Measurements from ENCODE around the gene ALKBH7. TPM values are rescaled to one million over a fixed set of nuclear protein-coding genes. Genes with fewer than 3 reads are reported as not detected.
A peak's percentile ranks its signal among the peaks of the same experiment; 100 is the strongest.

The ALKBH7 gene
- total RNA-seq, 1 donor from 2014 or later, result 77.1 TPM

DNA sequence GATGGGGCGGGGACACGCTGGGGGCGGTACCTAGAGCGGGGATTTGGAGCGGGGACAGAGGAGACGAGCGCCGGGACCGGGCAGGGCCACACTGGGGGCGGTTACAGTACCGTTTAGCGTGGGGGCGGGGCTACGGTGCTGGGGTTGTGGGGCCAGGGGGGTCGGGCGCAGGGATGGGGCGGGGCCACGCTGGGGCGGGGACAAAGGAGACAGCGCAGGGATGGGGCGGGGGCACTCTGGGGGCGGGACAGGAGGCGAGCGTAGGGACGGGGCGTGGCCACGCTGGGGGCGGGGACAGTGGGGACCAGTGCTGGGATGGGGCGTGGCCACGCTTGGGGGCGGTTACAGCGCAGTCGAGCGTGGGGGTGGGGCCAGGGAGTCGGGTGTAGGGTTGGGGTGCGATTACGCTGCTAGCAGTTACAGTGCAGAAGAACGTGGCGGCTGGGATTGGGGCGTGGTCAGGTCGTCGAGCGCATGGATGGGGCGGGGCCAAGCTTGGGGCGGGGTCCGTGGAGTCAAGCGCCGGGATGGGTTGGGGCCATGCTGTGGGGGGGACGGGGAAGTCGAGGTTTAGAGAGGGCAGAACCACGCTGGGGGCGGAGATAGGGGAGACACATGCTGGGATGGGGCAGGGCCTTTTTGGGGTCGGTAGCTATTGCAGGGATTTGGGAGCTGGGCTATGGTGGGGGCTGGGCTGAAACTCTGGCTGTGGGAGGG is 660 bp downstream of the ALKBH7 start:
- Histone ChIP-seq H3K27ac (peak overlapping the region; percentile 97), H3K4me1 (peaks cover 19% of the 10 kb centered on the region), H3K4me3 (peak overlapping the region; percentile 75 to 85), H3K9me3 (no peaks in the 10 kb centered on the region), H3K27me3 (no peaks in the 10 kb centered on the region), H3K36me3 (peaks cover 0 to 7% of the 10 kb centered on the region in 2 donors)
- intact Hi-C loops (cut with DNase I), result no loop called here
- peak in 1 of 2 donors; percentile 98 for DNase-seq (ENCODE audit: extremely low spot score in 2 of 2)
- no peak for TF ChIP-seq POLR2A (IDR thresholded peaks at IDR 0.05)
- TF ChIP-seq POLR2AphosphoS5 (IDR thresholded peaks at IDR 0.05; ENCODE audit: insufficient read depth in 1 of 2, low read depth in 1 of 2), result no peak
- TF ChIP-seq, protein P1, sequence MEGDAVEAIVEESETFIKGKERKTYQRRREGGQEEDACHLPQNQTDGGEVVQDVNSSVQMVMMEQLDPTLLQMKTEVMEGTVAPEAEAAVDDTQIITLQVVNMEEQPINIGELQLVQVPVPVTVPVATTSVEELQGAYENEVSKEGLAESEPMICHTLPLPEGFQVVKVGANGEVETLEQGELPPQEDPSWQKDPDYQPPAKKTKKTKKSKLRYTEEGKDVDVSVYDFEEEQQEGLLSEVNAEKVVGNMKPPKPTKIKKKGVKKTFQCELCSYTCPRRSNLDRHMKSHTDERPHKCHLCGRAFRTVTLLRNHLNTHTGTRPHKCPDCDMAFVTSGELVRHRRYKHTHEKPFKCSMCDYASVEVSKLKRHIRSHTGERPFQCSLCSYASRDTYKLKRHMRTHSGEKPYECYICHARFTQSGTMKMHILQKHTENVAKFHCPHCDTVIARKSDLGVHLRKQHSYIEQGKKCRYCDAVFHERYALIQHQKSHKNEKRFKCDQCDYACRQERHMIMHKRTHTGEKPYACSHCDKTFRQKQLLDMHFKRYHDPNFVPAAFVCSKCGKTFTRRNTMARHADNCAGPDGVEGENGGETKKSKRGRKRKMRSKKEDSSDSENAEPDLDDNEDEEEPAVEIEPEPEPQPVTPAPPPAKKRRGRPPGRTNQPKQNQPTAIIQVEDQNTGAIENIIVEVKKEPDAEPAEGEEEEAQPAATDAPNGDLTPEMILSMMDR (IDR thresholded peaks at IDR 0.05), result no peak

DNA sequence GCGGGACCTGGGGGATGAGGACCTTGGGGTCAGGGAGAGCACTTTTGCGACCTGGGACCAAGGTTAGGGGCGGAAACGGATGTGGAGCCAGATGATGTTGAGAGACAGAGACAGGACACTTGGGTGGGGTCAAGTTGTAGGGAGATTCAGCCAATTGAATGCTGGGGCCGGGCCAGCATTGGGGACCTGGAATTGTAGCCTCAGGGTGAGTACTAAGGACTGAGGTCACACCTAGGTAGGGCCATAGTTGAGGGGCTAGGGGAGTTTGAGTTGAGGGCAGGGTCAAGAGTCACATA is 1.2 kb downstream of the ALKBH7 start:
- TF ChIP-seq POLR2AphosphoS5 (IDR thresholded peaks at IDR 0.05; ENCODE audit: insufficient read depth in 1 of 2, low read depth in 1 of 2) (no peak), POLR2A (IDR thresholded peaks at IDR 0.05) (no peak)
- TF ChIP-seq, protein P1 (IDR thresholded peaks at IDR 0.05), result no peak
- Histone ChIP-seq H3K9me3 (no peaks in the 10 kb centered on the region), H3K4me3 (peak overlapping the region; percentile 75 to 85), H3K27ac (peak overlapping the region; percentile 97), H3K27me3 (no peaks in the 10 kb centered on the region), H3K4me1 (peaks cover 19% of the 10 kb centered on the region), H3K36me3 (peaks cover 0 to 2% of the 10 kb centered on the region in 2 donors)
- intact Hi-C loops (cut with DNase I), result no loop called here
- no peak for DNase-seq (ENCODE audit: extremely low spot score in 2 of 2)

DNA sequence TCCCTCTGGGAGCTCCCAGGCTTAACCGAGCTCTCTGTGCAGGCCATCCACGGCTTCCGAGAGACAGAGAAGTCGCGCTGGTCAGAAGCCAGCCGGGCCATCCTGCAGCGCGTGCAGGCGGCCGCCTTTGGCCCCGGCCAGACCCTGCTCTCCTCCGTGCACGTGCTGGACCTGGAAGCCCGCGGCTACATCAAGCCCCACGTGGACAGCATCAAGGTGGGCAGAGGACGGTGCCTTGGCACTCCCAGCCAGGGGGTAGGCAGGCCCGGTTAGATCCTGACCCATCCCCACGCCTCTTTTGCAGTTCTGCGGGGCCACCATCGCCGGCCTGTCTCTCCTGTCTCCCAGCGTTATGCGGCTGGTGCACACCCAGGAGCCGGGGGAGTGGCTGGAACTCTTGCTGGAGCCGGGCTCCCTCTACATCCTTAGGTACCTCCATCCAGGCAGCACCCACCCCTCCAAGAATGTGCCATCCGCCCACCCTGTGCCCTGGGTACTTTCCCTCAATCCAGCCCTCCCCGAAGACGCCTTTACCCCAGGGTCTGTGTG is 1.6 kb downstream of the ALKBH7 start:
- Histone ChIP-seq H3K4me1 (peaks cover 19% of the 10 kb centered on the region), H3K4me3 (no peak overlapping the region)
- DNase-seq (ENCODE audit: extremely low spot score in 2 of 2), result no peak

DNA sequence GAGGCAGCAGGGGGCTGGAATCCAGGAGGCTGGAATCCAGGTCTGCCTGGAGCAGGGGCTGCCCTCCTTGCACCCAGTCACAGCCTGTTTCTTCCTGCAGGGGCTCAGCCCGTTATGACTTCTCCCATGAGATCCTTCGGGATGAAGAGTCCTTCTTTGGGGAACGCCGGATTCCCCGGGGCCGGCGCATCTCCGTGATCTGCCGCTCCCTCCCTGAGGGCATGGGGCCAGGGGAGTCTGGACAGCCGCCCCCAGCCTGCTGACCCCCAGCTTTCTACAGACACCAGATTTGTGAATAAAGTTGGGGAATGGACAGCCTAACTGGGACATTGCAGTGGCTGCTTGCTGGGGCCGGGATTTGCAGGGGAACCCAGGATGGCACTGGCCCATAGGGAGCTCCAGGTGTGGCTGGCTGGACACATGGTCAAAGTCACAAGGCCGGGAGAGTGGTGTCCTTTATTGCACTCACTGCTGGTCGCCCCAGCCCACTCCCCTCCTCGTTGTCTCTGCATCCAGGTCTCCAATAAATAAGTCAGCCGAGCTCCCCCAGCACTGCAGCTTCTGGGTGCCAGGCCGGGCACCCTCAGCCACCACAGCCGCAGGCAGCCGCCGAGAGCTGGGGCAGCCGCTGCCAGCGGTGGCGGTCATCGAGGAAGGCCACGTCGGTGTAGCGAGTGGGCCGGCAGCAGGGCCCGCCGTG is 2.3 kb downstream of the ALKBH7 start:
- Histone ChIP-seq H3K4me1 (peaks cover 19% of the 10 kb centered on the region), H3K36me3 (peaks cover 0 to 6% of the 10 kb centered on the region in 2 donors), H3K27ac (no peak overlapping the region), H3K27me3 (no peaks in the 10 kb centered on the region), H3K9me3 (no peaks in the 10 kb centered on the region), H3K4me3 (no peak overlapping the region)
- no peak for DNase-seq (ENCODE audit: extremely low spot score in 2 of 2)
- intact Hi-C loops (cut with DNase I), result no loop called here
- TF ChIP-seq POLR2A (IDR thresholded peaks at IDR 0.05) (no peak), POLR2AphosphoS5 (IDR thresholded peaks at IDR 0.05; ENCODE audit: insufficient read depth in 1 of 2, low read depth in 1 of 2) (no peak)
- TF ChIP-seq, protein P1 (IDR thresholded peaks at IDR 0.05), result no peak

More for the DNA sequence above, 1.6 kb downstream of the ALKBH7 start:
- intact Hi-C loops (cut with DNase I), result no loop called here
- Histone ChIP-seq H3K27ac (peak overlapping the region; percentile 97), H3K27me3 (no peaks in the 10 kb centered on the region), H3K9me3 (no peaks in the 10 kb centered on the region), H3K36me3 (no peaks in the 10 kb centered on the region)
- TF ChIP-seq POLR2AphosphoS5 (IDR thresholded peaks at IDR 0.05; ENCODE audit: insufficient read depth in 1 of 2, low read depth in 1 of 2) (no peak), POLR2A (IDR thresholded peaks at IDR 0.05) (no peak)
- TF ChIP-seq, protein P1 (IDR thresholded peaks at IDR 0.05), result no peak

Data from vagina (tissue), 2 donors.